NB4 (cell line): ENCODE measurements around the gene SPTBN4.

Experiments
- POLR2A ChIP-seq: IDR thresholded peaks from 2 replicates; pipeline ENCODE4 v1.6.1; 2011; ENCODE audit warnings: mild to moderate bottlenecking; ENCODE audit not compliant: insufficient read length; ENCODE audit errors: extremely low read depth
- TF ChIP-seq, protein P1 (sequence below): IDR thresholded peaks from one replicate; pipeline ENCODE4 v1.5.1; 2012; ENCODE audit warnings: low read depth, low read length
- TF ChIP-seq, protein P2 (sequence below): IDR thresholded peaks from 2 replicates; pipeline ENCODE4 v1.6.1; 2011; ENCODE audit warnings: low read depth, low read length

DNA sequence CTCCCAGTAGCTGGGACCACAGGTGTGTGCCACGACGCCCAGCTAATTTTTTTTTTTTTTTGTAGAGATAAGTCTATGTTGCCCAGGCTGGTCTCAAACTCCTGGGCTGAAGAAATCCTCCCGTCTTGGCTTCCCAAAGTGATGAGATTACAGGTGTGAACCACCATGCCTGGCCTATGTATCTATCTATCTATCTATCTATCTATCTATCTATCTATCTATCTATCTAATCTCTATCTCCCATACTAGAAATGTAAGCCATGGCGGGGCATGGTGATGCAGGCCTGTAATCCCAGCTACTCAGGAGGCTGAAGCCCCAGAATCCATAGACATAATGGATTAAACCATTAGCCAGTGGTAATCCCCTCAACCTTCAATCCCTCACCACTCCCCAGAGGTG, 16.1 kb upstream of the SPTBN4 start:
- TF ChIP-seq POLR2A: no peak
- TF ChIP-seq, protein P1, sequence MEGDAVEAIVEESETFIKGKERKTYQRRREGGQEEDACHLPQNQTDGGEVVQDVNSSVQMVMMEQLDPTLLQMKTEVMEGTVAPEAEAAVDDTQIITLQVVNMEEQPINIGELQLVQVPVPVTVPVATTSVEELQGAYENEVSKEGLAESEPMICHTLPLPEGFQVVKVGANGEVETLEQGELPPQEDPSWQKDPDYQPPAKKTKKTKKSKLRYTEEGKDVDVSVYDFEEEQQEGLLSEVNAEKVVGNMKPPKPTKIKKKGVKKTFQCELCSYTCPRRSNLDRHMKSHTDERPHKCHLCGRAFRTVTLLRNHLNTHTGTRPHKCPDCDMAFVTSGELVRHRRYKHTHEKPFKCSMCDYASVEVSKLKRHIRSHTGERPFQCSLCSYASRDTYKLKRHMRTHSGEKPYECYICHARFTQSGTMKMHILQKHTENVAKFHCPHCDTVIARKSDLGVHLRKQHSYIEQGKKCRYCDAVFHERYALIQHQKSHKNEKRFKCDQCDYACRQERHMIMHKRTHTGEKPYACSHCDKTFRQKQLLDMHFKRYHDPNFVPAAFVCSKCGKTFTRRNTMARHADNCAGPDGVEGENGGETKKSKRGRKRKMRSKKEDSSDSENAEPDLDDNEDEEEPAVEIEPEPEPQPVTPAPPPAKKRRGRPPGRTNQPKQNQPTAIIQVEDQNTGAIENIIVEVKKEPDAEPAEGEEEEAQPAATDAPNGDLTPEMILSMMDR: no peak
- TF ChIP-seq, protein P2, sequence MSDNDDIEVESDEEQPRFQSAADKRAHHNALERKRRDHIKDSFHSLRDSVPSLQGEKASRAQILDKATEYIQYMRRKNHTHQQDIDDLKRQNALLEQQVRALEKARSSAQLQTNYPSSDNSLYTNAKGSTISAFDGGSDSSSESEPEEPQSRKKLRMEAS: no peak
